Neural cell (in vitro differentiated cells): ENCODE results near the gene RAET1E. TPM values are rescaled to one million over a fixed set of nuclear protein-coding genes. Genes with fewer than 3 reads are reported as not detected.

Experiments
- H2AFZ ChIP-seq: fragments of 200-600, 300-800 bp; sonication (generic), shearing (Covaris generic); 2 replicates; pipeline ENCODE4 v1.6.0; 2014; ENCODE audit warnings: low read depth, mild to moderate bottlenecking, antibody characterized with exemption, low read length, moderate library complexity
- H3F3A ChIP-seq: fragments of 200-600 bp; shearing (Covaris generic); 2 replicates; pipeline ENCODE4 v1.6.1; 2016; ENCODE audit warnings: mild to moderate bottlenecking, moderate library complexity, mixed read lengths, antibody characterized with exemption, low read length; ENCODE audit not compliant: insufficient read depth, poor library complexity, severe bottlenecking
- H3K27ac ChIP-seq: fragments of 200-600, 300-800 bp; sonication (generic), shearing (Covaris generic); 2 replicates; pipeline ENCODE4 v1.5.1; 2014; ENCODE audit warnings: mild to moderate bottlenecking, low read length, moderate library complexity
- H3K27me3 ChIP-seq: fragments of 300-800, 200-600 bp; sonication (generic), shearing (Covaris generic); 2 replicates; pipeline ENCODE4 v1.6.0; 2014; ENCODE audit warnings: mild to moderate bottlenecking, low read depth, low read length, moderate library complexity; ENCODE audit not compliant: insufficient read depth
- H3K36me3 ChIP-seq: fragments of 300-800, 200-600 bp; sonication (generic), shearing (Covaris generic); 2 replicates; pipeline ENCODE4 v1.5.1; 2014; ENCODE audit warnings: mild to moderate bottlenecking, antibody characterized with exemption, low read length, moderate library complexity; ENCODE audit not compliant: insufficient read depth
- H3K4me2 ChIP-seq: fragments of 300-800, 200-600 bp; sonication (generic), shearing (Covaris generic); 2 replicates; pipeline ENCODE4 v1.6.0; 2014; ENCODE audit warnings: mild to moderate bottlenecking, low read length
- H3K4me3 ChIP-seq: fragments of 300-800, 200-600 bp; sonication (generic), shearing (Covaris generic); 2 replicates; pipeline ENCODE4 v1.5.1; 2014; ENCODE audit warnings: mild to moderate bottlenecking, low read length, moderate library complexity
- H3K79me2 ChIP-seq: fragments of 200-600 bp; shearing (Covaris generic); replicated peaks from 2 replicates; pipeline ENCODE4 v1.6.0; 2014; ENCODE audit warnings: mild to moderate bottlenecking, low read length, moderate library complexity; ENCODE audit not compliant: insufficient read depth
- H3K9ac ChIP-seq: fragments of 300-800, 200-600 bp; sonication (generic), shearing (Covaris generic); 2 replicates; pipeline ENCODE4 v1.6.1; 2016; ENCODE audit warnings: mild to moderate bottlenecking, low read length, mixed read lengths
- H3K9me2 ChIP-seq: fragments of 200-600 bp; shearing (Covaris generic); 2 replicates; pipeline ENCODE4 v1.6.1; 2016; ENCODE audit warnings: mild to moderate bottlenecking, low read length, mixed read lengths; ENCODE audit not compliant: insufficient read depth
- H3K9me3 ChIP-seq: fragments of 200-600, 300-800 bp; sonication (generic), shearing (Covaris generic); 2 replicates; pipeline ENCODE4 v1.6.1; 2016; ENCODE audit warnings: mild to moderate bottlenecking, mixed run types, low read length, moderate library complexity, mixed read lengths
- H4K20me1 ChIP-seq: fragments of 200-600 bp; shearing (Covaris generic); 2 replicates; pipeline ENCODE4 v1.6.1; 2016; ENCODE audit warnings: mild to moderate bottlenecking, mixed run types; ENCODE audit not compliant: insufficient read depth
- CTCF ChIP-seq: fragments of 450-650 bp; IDR thresholded peaks from 2 replicates; pipeline ENCODE4 v1.5.1; 2014; ENCODE audit warnings: antibody characterized with exemption, mild to moderate bottlenecking, moderate library complexity; ENCODE audit not compliant: poor library complexity, severe bottlenecking
- EP300 ChIP-seq: fragments of 450-650 bp; conservative IDR thresholded peaks from 2 replicates; pipeline ENCODE4 v1.6.1; 2014; ENCODE audit warnings: antibody characterized with exemption, mild to moderate bottlenecking, moderate library complexity; ENCODE audit not compliant: poor library complexity, severe bottlenecking
- EZH2 ChIP-seq: fragments of 200-600, 300-800 bp; shearing (Covaris generic), sonication (generic); IDR thresholded peaks from 2 replicates; pipeline ENCODE4 v1.6.1; 2014; ENCODE audit warnings: antibody characterized with exemption, low read length, borderline replicate concordance, mild to moderate bottlenecking; ENCODE audit not compliant: insufficient read depth, poor library complexity, severe bottlenecking
- MXI1 ChIP-seq: fragments of 450-650 bp; conservative IDR thresholded peaks from 2 replicates; pipeline ENCODE4 v1.6.1; 2014; ENCODE audit warnings: antibody characterized with exemption, mild to moderate bottlenecking; ENCODE audit not compliant: poor library complexity, severe bottlenecking
- POLR2AphosphoS5 ChIP-seq: IDR thresholded peaks from 2 replicates; pipeline ENCODE4 v1.6.1; 2012
- RAD21 ChIP-seq: fragments of 450-650 bp; conservative IDR thresholded peaks from 2 replicates; pipeline ENCODE4 v1.6.1; 2014; ENCODE audit warnings: antibody characterized with exemption, mild to moderate bottlenecking, moderate library complexity
- SMC3 ChIP-seq: fragments of 450-650 bp; conservative IDR thresholded peaks from 2 replicates; pipeline ENCODE4 v1.6.1; 2014; ENCODE audit warnings: antibody characterized with exemption, mild to moderate bottlenecking, moderate library complexity; ENCODE audit not compliant: poor library complexity
- TAF1 ChIP-seq: IDR thresholded peaks from 2 replicates; pipeline ENCODE4 v1.6.1; 2012; ENCODE audit warnings: low read depth
- polyA plus RNA-seq: library from polyadenylated mRNA; depleted of rRNA; stranded (reverse); fragments of >200 nt; gene quantifications from 2 replicates; pipeline ENCODE4 v1.2.3, GENCODE V29; 2014
- TF ChIP-seq, protein P1 (sequence below): IDR thresholded peaks from 2 replicates; pipeline ENCODE4 v1.6.1; 2012; ENCODE audit warnings: borderline replicate concordance

The RAET1E gene
- polyA plus RNA-seq, 1 donor from 2014 or later = not detected

DNA sequence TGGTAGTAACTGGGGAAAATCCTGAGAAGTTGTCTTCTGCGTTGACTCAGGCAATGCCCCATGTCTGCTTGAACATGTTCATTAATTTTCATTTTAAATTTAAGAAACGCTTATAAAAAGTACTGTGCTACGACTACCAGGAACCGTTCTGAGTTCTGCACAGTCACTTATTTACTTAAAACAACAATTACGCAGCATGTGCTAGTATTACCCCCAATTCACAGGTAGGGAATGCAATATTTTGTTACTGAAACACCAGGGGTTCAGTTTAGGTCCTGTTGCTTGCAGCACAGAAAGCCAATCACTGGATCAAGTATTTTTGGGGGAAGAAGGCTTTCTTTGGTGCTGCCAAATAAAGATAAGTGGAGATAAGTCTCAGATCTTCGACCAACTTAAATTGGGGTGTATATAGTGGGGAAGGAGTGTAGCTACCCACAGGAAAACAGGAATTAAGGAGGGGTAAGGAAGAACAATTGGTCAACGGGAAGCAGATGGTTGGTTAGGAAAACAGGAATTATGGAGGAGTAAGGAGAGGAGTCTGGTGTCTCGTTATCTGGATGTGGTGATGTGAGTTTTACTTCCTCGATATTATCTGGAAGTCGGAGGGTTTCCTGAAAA is 28.5 kb downstream of the RAET1E start:
- Histone ChIP-seq H3K9me2 (no peaks in the 10 kb centered on the region), H3K9ac (no peak overlapping the region), H3K36me3 (no peaks in the 10 kb centered on the region), H4K20me1 (no peaks in the 10 kb centered on the region), H3K4me3 (no peak overlapping the region), H3K27ac (no peak overlapping the region), H3K9me3 (no peaks in the 10 kb centered on the region), H2AFZ (no peak overlapping the region), H3K4me2 (no peak overlapping the region), H3K79me2 (no peaks in the 10 kb centered on the region), H3K27me3 (no peaks in the 10 kb centered on the region), H3F3A (peaks cover 3% of the 10 kb centered on the region)
- TF ChIP-seq EZH2 (no peak), EP300 (no peak), POLR2AphosphoS5 (no peak), TAF1 (no peak), MXI1 (no peak), CTCF (no peak), SMC3 (no peak), RAD21 (no peak)
- TF ChIP-seq, protein P1, sequence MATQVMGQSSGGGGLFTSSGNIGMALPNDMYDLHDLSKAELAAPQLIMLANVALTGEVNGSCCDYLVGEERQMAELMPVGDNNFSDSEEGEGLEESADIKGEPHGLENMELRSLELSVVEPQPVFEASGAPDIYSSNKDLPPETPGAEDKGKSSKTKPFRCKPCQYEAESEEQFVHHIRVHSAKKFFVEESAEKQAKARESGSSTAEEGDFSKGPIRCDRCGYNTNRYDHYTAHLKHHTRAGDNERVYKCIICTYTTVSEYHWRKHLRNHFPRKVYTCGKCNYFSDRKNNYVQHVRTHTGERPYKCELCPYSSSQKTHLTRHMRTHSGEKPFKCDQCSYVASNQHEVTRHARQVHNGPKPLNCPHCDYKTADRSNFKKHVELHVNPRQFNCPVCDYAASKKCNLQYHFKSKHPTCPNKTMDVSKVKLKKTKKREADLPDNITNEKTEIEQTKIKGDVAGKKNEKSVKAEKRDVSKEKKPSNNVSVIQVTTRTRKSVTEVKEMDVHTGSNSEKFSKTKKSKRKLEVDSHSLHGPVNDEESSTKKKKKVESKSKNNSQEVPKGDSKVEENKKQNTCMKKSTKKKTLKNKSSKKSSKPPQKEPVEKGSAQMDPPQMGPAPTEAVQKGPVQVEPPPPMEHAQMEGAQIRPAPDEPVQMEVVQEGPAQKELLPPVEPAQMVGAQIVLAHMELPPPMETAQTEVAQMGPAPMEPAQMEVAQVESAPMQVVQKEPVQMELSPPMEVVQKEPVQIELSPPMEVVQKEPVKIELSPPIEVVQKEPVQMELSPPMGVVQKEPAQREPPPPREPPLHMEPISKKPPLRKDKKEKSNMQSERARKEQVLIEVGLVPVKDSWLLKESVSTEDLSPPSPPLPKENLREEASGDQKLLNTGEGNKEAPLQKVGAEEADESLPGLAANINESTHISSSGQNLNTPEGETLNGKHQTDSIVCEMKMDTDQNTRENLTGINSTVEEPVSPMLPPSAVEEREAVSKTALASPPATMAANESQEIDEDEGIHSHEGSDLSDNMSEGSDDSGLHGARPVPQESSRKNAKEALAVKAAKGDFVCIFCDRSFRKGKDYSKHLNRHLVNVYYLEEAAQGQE = no peak

- H3K9ac ChIP-seq = no peak overlapping the region
- no peaks in the 10 kb centered on the region for H3K79me2 ChIP-seq
- H3K4me2 ChIP-seq = no peak overlapping the region
- peaks cover 3% of the 10 kb centered on the region for H3F3A ChIP-seq
- H3K9me2 ChIP-seq = no peaks in the 10 kb centered on the region
- H3K9me3 ChIP-seq = no peaks in the 10 kb centered on the region
- H3K27ac ChIP-seq = no peak overlapping the region
- TF ChIP-seq SMC3 (no peak), EP300 (no peak), EZH2 (no peak)
- H4K20me1 ChIP-seq = no peaks in the 10 kb centered on the region
- no peak overlapping the region for H2AFZ ChIP-seq
- no peak overlapping the region for H3K4me3 ChIP-seq
- H3K27me3 ChIP-seq = no peaks in the 10 kb centered on the region
- no peaks in the 10 kb centered on the region for H3K36me3 ChIP-seq
Measured at GRCh38 chr6:149867876-149868640, 29.9 kb downstream of the RAET1E start.
